COLO668 (cell line): ENCODE measurements around the gene NFATC1.

Experiments used
- DNase-seq: peaks from one replicate; lab custom pipeline; 2025; ENCODE audit not compliant: unreplicated experiment; lab: John Stamatoyannopoulos, UW

Gene NFATC1

DNA sequence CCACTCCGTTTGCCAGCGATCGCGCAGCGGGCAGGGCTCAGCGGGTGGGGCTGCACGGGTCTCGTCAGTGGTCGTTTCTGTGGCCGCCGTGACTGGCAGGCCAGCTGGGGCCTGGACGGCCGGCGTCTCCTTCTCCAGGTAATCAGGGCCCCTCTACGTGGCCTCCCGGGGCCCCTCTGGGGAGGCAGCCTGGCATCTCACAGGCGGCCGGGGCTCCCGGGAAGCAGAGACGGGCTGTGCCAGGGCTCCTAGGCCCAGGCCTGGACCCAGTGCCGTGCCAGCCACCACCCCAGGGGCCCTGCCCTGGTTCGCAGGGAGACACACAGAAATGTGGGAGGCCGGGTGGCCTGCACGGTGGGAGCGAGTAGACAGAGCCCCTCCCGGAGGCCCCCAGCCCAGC, 59.5 kb downstream of the NFATC1 start:
- no peak for DNase-seq

DNA sequence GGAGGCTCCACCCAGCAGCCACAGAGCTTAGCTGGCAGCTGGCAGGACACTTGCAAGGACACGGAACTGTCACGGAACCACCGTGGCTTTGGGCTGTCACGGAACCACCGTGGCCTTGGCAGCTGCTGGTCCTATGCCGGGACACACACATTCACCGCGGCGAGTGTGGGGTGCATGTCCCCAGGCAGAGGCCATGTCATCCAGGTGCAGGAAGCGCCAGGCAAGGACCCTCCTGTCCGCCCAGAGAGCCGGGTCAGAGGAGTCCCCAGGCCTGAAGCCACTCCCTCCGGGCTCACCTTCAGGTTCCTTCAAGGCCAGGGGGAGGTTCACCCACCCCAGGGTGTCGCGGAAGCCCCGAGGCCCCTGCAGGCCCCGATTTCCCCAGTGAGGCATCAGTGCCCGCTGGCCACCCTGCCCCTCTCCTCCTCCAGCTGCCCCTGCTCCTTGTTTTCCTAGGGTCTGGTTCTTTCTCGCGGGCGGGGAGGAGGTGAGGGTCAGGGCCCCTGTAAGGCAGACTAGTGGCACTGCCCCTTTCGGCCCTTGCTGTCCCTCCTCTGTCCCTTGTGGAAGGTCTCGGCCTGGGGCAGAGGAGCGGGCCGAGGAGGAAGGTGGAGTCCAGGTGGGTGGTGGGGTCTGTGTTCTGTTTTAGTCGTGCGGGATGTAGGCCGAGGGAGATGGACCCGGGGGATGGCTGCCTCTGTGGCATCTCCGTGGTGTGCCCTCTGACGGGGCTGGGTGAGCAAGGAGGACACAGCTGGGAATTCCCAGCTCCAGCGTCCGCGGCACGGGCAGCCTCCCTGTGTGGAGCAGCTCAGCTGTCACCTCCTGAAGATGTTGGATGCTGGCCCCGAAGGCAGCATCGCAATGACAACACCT, 60.6 kb downstream of the NFATC1 start:
- no peak for DNase-seq

DNA sequence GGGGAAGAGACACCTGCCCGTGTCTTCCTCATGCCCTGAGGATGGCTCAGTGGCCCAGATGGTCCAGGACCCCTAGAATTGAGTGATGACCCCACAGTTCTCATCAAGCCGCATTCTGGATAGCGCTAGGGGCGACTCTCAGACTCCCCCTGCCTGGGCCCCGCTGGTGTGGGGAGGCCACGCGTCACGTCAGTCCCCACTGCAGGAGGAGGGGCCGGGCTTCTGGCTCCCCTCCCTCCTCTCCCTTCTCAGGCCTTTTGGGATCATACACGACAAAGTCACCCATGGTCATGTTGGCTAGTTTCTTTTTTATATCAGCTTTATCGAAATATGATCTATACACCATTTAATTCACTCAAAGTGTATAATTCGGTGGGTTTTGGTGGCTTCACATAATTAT, 61.5 kb downstream of the NFATC1 start:
- no peak for DNase-seq

DNA sequence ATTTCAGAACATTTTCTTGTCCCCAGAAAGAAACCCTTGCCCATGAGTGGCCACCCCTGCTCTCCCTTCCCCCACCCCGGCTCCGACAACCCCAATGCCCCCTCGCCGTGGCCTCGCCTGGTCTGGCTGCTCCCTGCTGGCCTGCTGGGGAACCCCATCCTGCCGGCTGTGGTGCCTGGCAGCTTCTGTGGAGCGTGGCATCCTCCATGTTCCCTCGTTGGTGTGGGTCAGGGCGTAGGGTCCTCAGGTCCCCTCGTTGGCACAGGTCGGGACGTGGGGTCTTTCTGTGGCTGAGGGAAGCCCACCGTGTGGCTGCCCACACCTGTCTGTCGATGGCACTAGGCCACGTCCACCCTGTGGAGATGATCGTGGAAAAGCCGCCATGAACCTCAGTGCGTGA, 61.9 kb downstream of the NFATC1 start:
- no peak for DNase-seq

DNA sequence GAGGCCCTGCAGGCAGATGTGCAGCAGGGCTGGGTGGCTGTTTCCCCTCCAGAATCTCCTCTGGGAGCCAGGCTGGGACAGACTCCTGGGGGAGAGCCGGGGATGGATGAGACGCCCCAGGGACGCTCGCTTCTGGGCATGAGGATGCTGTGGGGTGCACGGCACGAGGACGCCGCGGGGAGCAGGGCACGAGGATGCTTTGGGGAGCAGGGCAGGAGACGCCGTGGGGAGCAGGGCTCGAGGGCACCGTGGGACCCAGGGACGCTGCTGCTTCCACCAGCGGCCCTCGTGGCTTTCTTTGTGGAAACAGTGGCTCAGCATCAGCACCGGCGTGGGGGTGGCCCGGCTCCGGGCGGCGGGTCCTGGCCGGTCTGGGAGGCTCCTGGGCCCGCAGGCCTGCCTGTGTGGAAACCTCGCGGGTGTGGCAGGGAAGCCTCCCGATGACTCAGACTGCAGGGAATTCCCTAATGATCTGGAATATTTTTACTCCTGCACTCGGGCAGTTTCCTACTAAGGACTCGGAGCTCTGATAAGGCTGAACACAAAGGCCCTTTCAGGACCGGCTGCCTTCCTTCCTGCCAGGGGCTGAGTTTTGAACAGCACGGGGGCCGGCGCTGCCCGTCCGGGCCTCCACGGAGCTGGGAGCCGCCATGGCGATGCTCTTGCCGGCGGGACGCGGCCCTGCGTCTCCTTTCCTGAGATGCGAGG, 62.6 kb downstream of the NFATC1 start:
- DNase-seq, result no peak

DNA sequence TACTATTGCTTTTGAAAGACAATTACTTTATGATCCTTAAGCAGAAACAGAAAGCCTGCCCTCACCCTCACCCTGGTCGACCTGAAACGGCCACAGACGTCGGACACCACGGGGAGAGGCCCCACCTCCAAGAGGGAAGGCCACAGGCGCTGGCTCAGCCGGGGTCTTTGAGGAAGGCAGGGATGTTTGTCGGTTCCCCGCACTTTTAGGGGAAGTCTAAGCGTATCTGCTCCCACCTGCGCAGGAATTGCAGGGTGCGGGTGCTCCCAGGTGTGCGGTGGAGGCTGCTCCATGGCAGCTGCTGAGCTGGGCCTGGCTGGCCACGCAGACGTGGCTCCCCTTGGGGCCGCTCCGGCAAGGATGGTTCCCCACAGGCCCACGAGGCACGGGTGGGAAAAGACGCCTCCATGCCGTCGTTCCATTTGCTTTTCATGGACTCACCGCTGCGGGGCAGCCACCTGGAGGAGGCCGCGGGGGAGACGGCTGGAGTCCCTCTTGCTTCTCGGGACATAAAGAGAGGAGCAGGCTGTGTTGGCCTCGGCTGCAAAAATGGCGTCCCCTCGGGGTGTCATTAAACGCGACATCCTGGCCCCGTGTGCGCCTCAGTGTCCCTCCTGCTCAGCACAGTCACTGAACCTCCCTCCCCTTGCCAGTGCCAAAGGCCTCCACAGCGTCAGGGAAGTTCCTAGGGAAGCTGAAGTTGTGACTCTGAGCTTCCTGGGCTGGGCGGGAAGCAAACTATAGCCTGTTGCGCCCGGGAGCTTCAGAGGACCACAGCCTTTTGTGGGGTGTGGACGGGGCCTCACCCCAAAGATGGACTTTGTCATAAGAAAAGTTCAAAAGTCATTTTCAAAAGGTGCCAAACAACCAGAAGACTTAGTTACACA, 63.4 kb downstream of the NFATC1 start:
- no peak for DNase-seq

DNA sequence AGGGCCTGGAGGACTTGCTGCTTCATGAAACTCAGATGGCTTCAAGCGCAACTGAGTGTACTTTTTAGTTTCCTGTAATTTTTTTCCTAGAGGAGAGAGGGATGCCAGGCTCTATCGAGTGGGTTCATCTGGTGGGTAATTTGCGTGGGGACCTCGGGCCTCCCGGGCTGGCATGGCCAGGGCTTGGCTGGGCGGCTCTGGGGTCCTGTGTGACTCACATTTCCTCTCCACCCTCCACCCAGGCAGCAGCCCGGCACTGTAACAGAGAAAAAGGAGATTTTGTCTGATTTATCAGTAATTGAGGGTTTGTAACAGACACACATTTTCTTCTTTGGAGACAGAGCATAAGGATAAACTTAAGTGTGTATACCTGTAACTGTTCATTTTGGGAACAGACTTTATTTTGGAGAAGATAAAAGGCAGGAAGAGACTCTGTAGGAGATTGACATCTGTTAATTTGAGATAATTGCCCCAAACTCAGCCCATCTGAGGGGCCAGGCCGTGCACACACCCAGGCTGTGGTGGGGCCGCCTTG, 64.3 kb downstream of the NFATC1 start:
- no peak for DNase-seq

DNA sequence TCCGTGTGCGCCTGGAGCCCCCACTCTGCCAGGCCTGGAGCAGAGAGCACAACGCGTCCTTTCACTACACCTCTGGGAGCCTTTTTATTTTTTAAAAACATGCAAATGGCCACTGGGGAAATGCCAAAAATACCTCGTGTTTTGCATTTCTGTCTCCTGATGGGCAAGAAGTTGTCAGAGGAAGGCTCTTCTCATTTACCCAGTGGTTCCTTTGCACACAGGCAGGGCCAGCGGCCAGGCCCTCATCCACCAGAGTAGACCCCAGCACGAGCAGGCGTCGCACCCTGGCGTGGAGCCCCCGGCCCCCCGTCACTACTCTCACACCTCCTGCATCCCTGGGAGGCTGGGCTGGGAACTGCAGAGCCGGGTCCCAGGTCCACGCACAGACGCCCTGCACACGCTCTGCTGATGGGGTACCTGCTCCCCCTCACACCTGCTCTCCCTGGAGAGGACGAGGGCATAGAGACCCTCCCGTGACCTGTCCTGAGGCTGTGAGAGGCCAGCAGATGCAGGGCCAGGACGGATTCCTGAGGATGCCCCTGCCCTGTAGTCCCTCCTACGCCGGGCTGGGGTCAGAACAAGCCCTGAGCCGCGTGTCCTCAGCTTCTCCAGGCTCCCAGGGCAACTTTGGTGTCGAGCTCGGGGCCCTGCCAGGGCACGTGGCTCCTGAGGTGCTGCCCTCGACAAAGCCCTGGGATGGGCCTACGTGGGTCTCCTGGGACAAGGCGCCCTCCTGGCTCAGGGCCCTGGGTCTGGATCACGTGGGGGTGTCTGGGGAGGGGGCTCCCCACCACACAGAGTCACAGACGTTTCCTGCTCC, 65.0 kb downstream of the NFATC1 start:
- no peak for DNase-seq

DNA sequence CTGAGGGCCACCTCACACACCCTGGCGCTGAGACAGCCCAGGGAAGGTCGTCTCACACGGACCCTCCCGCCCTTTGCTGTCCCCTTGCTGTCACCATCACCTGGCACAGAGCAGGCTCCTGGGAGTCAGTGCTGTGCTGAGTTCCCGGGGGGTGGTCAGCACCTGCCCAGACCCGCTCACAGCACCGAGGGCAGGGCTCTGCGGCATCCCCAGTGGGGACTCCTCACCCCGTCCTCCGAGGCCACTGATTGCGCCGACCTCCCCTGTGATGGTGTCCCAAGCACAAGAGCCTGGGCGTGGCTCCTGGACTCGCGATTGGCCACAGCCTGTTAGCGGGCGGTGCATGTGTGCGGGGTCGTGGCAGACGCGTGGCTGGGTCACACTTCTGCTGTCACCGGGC, 65.9 kb downstream of the NFATC1 start:
- DNase-seq, result no peak

DNA sequence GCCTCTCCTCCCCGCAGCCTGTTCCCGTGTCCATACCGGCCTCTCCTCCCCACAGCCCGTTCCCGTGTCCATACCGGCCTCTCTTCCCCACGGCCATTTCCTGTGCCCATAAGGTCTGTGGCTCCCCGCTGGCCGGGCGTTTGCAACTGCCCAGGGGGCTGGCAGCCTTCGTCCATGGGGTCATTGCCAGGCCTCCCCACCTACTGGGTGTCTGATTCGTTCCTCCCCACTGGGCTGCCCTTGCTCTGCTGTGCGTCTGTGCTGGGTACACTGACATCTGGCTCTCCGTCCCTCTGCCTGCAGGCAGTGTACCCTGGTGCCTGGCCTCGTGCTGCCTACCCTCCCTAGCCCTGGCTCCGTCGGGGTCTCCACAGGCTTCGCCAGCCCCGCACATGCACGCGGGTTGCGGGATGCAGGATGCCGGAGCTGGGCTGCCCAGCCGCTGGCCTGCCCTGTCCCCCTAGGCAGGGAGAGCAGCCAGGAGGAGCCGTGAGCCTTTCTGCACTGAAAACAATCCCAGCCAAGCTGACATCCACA, 67.8 kb downstream of the NFATC1 start:
- no peak for DNase-seq

DNA sequence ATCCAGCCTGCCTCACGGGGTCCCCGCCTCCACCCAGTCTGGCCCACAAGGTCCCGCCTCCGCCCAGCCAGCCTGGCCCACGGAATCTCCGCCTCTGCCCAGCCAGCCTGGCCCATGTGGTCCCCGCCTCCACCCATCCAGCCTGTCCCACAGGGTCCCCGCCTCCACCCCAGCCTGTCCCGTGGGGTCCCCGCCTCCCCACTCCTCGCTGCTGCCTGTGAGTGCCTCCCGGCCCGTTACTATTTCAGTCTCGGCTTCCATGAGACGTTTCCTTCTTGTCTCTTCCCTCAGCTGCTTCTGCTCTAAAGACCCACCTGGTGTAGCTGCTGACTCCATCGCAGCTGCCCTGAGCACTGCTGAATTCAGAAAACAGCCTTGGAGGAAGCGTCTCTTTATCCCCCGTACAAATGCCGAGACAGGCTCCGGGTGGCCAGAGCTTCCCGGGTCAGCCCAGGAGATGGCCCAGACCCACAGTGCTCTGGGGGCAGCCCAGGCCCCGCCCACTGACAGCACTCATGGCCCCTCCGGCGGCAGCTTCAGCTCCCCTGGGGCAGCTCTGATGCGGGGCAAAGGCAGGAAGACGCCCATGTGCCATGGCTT, 69.8 kb downstream of the NFATC1 start:
- no peak for DNase-seq

DNA sequence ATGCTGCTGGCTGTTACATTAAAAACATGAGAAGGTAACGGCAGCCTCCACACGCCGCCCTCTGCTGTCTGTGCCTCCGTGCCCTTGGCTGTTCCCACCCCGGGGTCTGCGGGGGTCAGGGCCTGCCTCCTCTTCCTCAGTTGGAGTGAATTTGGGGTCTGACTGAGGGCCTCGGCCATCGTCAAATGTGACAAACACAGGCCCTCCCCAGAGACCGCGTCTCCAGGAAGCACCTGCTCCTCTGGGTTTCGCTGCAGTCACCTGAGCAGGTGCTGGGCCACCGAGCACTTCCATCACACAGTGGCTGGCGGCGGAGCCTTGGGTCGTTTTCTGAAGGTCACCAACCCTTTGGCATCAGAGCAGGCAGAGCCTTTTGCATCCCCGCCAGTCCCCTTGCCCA, 70.9 kb downstream of the NFATC1 start:
- DNase-seq, result peak; percentile 14

DNA sequence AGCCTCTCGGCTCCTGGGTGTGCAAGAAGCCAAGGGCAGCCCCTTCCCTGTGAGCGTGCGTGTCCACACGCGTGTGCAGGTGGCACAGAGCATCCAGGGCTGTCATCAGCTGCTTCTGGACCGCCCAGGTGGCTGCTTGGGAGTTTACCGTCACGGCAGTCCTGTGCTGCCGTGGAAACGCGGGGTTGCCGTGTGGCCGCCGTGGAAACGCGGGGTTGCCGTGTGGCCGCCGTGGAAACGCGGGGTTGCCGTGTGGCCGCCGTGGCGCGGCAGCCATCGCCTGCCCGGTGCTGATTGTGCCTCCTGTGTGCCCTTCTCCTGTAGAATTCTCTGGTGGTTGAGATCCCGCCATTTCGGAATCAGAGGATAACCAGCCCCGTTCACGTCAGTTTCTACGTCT, 71.4 kb downstream of the NFATC1 start:
- no peak for DNase-seq

DNA sequence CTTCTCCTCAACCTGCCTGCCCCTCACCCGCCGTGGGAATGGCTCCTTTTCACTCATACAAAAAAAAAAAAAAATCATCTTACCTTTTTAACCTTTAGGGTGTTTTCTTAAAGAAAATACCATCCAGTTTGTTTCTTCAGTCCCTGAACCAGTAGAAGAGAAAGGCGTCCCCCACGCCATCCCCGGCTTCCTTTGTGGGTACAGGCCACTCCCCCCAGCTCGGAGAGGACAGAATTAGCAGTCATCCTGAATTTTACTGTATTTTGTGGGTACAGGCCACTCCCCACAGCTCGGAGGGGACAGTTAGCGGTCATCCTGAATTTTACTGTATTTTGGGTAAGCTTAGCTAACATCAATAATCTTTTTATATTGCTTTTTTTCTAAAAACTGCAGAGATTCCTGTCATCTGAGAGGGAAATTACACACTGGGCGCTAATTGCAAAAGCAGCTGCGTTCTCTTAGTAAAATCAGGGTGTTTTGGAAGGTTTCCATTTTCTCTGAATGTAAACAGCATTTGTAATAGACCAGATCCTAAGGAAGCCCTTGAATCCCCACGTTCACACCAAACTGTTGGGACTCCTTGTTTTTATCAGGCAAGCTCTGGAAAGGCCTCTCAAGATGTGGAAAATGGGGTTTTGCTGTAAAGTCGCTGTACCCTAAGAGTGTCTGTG, 72.5 kb downstream of the NFATC1 start:
- DNase-seq, result no peak

DNA sequence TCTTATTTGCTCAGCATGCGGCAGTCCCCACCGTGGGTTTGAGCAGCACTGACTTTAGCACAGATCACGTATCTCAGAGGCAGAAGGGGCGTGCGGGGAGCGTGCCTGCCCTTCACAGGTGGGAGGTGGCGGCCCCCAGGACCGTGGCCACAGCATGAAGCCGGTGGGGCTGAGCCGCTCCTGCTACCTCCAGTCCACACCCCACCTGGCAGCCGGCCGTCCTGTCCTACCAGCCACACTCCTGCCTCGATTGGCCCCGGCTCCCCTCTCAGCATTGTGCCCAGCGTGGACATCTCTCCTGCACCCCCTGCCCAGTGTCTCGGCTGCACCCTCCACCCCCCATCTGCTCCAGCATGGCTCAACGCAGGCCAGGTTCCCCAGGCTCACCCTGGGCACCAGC, 73.6 kb downstream of the NFATC1 start:
- DNase-seq, result no peak

DNA sequence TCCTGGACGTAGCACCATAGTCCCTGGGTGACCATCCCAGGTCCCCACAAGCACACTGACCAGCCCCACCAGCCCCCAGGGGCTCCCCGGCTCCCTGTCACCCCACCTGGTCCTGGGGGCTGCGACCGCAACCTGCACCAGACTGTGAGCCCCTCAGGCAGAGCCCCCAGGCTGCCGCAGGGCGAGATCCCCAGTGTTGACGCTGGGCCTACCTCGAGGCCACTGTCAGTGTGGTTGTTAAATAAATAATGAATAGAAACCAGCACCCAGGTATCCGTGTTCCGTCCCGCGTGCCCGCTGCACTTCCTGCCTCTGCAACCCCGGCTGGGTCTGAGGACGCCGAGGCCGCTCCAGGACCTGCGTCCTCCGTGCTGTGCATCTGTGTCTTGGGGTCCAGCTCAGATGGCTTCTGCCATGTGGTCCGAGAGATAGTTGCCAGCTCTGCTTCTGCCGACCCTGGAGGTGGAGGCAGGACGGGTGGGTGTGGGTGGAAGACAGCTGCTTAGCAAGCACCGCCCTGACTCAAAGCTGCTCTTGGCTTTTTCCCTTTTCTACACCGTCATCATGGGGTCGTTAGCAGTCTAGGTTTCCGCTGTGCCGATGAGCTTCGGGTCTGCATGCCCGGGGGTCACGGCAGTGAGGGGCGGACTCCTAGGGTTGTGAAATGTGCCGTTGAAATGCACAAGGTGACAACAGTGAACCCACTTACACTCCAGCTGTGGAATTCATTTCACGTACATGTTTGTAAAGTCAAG, 74.2 kb downstream of the NFATC1 start:
- no peak for DNase-seq

DNA sequence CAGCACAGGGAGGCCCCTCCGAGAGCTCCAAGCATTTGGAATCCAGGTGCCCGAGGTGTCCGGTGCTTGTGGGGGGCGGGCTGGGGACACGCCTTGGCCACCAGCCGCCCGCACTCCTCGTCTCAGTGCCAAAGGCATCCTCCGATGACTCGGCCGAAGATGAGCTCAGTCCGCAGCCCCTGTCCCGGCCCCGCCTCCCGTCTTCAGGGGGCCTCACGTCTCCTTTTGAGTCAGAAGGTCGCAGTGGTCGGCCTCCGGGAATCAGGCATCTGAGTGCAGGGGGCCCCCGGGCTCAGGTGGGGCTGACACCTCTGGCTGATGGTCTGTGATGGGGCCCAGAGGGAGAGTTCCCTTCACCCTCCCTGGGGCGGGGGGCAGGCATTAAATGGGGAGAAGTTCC, 74.8 kb downstream of the NFATC1 start:
- DNase-seq, result no peak

DNA sequence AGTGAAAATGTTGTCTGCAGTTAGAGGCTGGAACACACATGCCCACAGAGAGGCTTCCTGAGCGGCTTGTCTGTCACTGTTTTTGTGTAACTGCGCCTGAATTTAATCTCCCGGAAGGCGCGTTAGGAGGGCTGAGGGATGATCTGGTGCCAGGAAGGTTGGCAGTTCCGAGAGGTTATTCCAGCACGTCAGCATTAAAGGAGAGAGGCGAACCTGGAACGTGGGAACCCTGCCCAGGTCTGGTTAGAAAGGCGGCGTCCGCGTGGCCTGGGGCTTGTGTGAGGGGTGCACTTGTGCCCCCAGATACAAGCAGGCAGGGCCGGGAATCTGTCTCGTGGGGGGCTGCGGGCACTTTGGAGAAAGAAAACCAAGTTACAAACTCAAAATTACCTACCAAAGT, 75.3 kb downstream of the NFATC1 start:
- no peak for DNase-seq

DNA sequence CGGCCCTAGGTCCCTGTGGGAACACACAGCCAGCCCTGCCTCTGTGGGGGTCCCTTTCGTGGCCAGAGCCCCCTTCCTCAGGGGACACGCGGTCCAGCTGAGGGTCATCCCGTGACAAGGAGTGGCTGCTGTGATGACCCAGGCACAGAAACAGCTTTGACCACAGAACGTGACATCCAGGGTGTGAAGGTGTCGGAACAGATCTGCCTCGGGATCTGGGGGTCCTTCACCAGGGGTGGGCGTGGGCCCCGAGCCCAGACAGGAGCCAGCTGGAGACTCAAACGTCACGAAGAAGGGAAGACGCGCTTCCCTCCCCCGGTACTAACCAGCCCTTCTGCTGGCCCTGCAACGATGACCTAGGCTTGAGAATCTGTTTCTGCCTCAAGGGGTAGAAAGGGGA, 75.9 kb downstream of the NFATC1 start:
- no peak for DNase-seq
